GM19463 (cell line): ENCODE measurements around the gene GAPDH.
"Not testable (repeated sequence)": the region's sequence is repeated elsewhere in the genome, so short reads cannot be mapped to it uniquely, and the experiment has no call there.

Experiments used
- ATAC-seq: cut with Tn5 transposase; IDR thresholded peaks from one replicate; pipeline ENCODE4 v1.9.1; 2021; ENCODE audit warnings: mild to moderate bottlenecking, moderate library complexity; ENCODE audit not compliant: unreplicated experiment

The GAPDH gene

DNA sequence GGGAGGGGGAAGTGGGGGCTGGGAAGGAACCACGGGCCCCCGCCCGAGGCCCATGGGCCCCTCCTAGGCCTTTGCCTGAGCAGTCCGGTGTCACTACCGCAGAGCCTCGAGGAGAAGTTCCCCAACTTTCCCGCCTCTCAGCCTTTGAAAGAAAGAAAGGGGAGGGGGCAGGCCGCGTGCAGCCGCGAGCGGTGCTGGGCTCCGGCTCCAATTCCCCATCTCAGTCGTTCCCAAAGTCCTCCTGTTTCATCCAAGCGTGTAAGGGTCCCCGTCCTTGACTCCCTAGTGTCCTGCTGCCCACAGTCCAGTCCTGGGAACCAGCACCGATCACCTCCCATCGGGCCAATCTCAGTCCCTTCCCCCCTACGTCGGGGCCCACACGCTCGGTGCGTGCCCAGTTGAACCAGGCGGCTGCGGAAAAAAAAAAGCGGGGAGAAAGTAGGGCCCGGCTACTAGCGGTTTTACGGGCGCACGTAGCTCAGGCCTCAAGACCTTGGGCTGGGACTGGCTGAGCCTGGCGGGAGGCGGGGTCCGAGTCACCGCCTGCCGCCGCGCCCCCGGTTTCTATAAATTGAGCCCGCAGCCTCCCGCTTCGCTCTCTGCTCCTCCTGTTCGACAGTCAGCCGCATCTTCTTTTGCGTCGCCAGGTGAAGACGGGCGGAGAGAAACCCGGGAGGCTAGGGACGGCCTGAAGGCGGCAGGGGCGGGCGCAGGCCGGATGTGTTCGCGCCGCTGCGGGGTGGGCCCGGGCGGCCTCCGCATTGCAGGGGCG lies at the start of gene GAPDH:
Gene GAPDH, plus strand, starts transcription at position 595 of the 772 bp plus-strand sequence. CDS start 316 bp downstream, outside the sequence.
- peak; percentile 57 for ATAC-seq

GRCh38 chr12:6488240-6488639 lies 46.1 kb upstream of the GAPDH start:
- ATAC-seq, result no peak

- no peak for ATAC-seq
Measured at GRCh38 chr12:6489449-6489848, 44.9 kb upstream of the GAPDH start.

GRCh38 chr12:6490673-6491072 lies 43.6 kb upstream of the GAPDH start:
- not testable (repeated sequence) for ATAC-seq

- ATAC-seq, result peak; percentile 61
Measured at GRCh38 chr12:6492838-6493496, 41.4 kb upstream of the GAPDH start, which contains the start of gene MRPL51. TSS of gene MRPL51 (minus strand) at chr12:6493262. CDS start at chr12:6493136, 126 bp downstream.

- peak; percentile 89 for ATAC-seq
Measured at GRCh38 chr12:6493497-6494257, 40.6 kb upstream of the GAPDH start, which contains the start of gene NCAPD2. TSS of gene NCAPD2 (plus strand) at chr12:6494102. CDS start at chr12:6495099, 997 bp downstream.

DNA sequence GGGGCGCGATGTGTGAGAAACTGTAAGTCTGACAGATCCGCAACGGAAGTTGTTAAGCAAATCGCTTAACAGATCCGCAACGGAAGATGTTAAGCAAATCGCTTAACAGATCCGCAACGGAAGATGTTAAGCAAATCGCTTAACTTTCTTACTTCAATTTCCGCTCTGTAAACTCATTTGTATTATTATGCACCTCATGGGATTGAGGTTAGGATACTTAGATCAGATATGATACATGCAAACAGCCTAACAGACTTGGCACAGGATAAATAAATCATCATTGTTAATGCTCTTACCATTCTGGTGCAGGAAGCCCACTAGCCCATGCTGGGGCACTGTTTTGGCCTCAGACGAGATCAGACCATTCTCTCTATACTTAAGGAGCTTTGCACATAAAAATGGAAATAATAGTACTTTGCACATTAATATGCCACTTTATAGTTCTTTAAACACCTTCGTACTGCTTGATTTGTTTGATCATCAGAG lies 40.0 kb upstream of the GAPDH start:
- no peak for ATAC-seq

GRCh38 chr12:6494968-6495367 lies 39.3 kb upstream of the GAPDH start:
- ATAC-seq, result no peak

GRCh38 chr12:6497291-6497690 lies 37.0 kb upstream of the GAPDH start:
- not testable (repeated sequence) for ATAC-seq

- ATAC-seq, result no peak
Measured at GRCh38 chr12:6500466-6500865, 33.9 kb upstream of the GAPDH start.

- ATAC-seq, result no peak
Measured at GRCh38 chr12:6507102-6507998, 27.0 kb upstream of the GAPDH start.

DNA sequence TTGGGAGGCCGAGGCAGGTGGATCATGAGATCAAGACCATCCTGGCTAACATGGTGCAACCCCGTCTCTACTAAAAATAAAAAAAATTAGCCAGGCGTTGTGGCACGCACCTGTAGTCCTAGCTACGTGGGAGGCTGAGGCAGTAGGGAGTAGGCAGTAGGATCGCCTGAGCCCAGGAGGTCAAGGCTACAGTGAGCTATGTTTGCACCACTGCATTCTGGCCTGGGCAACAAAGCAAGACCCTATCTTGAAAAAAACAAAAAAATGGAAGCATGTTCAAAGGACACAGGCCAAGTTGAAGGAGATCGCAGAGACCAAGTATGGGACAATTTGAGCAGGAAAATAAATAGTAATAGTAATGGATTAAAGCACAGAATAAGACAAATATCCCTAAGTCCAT lies 26.2 kb upstream of the GAPDH start:
- ATAC-seq, result no peak

DNA sequence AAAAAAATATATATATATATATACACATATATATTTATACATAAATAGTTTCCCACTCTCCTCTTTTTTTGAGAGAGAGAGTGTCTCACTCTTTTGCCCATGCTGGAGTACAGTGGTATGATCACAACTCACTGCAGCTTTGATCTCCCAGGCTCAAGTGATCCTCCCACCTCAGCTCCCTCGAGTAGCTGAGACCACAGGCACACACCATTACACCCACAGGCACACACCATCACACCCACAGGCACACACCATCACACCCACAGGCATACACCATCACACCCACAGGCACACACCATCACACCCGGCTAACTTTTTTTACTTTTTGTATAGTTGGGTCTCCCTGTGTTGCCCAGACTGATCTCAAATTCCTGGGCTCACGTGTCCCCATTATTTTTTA lies 14.1 kb upstream of the GAPDH start:
- ATAC-seq, result no peak

DNA sequence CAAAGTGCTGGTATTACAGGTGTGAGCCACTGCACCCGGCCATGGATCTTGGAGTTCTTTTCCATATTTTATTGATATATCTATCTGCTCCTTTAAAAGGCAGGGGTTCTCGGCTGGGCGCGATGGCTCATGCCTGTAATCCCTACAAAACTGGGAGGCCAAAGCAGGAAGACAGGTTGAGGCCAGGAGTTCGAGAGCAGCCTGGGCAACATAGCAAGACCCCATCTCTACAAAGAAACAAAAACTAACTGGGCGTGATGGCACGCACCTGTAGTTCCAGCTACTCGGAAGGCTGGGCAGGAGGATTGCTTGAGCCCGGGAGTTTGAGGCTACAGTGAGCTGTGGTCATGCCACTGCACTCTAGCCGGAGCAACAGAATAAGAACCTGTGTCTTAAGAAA lies 12.1 kb upstream of the GAPDH start:
- no peak for ATAC-seq

DNA sequence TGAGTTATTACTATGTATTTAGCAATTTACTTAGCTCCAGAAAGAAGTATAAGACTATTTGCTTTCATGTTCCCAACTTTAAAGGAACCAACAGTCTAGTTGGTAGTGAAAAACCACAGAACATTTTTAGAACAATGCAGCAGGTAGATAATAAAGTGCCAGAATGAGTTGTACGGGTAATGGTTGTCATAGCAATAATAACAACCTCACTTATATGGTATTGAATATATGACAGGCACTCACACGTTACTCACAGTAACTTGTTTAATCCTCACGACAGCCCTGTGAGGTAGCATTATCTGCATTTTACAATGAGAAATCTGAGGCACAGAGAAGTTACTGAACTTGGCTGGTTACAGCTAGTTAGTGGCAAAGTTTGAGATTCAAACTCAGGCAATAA lies 10.6 kb upstream of the GAPDH start:
- ATAC-seq, result no peak

DNA sequence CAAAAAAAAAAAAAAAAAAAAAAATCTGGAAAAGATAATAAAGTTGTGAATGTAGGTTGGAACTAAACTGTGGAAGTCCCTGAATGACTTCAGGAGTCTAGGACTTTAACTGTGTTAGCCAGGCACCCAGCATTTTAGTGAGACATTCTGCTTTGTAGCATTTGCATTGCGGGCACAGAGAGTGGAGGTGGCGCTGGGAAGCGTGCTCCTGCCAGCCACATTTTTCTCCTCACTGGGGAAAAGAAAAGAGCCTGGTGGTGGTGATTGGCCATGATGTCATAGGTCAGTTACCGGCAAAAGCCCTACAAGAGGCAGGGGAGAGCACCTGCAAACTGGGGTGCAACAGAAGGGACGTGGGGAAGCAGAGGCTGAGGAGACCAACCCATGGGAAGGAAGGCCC lies 9.7 kb upstream of the GAPDH start:
- no peak for ATAC-seq

GRCh38 chr12:6526201-6526600 lies 8.1 kb upstream of the GAPDH start:
- no peak for ATAC-seq

DNA sequence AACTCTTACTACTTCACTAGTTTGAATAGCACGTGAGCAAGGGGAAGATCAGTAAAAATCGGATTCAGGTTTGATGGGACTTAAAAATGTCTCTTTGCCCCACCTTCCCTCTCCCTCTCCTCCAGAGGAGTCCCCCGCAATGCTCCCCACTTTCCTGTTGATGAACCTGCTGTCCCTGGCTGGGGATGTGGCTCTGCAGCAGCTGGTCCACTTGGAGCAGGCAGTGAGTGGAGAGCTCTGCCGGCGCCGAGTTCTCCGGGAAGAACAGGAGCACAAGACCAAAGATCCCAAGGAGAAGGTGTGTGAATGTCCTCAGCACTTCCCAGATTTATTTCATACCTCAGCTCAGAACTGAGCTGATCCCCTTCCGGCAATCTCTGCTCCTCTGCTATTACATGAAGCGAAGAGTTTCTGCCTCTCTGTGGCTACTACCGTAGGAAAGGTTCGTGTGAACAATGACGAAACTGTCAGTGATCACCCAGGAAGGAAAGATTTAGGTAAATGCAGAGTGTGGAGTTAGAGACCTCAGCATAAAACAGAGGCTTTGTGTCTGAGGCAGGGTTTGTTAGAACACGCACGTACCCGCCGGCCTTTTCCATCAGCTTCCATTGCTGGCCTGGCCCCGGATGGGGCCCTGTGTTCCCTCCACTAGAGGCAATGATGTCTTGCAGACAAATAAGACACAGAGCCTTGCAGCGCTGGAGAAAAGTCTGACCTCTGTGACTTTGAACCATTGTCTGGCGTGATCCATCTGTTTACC lies 7.4 kb upstream of the GAPDH start:
- ATAC-seq, result no peak

DNA sequence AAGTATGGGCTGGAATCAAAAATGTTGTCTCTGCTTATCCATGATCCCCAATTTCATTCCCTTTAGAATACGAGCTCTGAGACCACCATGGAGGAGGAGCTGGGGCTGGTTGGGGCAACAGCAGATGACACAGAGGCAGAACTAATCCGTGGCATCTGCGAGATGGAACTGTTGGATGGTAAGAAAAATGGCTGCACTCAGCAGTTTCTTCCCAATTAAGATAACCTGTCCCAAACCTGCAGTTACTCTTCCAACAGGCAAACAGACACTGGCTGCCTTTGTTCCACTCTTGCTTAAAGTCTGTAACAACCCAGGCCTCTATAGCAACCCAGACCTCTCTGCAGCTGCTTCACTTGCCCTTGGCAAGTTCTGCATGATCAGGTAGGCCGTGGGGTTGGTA lies 6.6 kb upstream of the GAPDH start:
- ATAC-seq, result no peak
